ENCODE data around the gene STK39.

DNA sequence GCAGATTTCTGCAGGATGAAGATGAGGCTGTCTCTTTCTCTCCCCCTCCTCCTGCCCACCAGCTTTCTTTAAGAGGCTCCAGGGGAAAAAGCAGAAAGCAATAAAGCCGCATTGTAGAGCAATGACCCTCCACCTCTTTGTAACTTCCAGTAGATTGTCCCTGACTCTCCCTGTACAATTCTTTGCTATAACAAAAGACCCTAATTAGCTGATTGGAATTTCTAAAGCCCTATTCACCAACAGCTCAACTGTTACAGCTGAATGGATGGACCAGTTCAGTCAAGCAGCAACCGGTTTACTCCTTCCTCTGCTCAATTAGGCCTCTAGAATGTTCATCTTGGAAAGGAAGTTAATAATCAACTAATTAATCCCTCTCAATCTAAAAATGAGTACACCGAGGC, 301.0 kb downstream of the STK39 start:
- TF ChIP-seq POLR2AphosphoS5 (IDR thresholded peaks at IDR 0.05) (no peak), EZH2 (IDR thresholded peaks at IDR 0.05; ENCODE audit: borderline replicate concordance, insufficient read depth, low read length, poor library complexity, severe bottlenecking) (no peak), RAD21 (conservative IDR thresholded peaks at IDR 0.05) (no peak), EP300 (conservative IDR thresholded peaks at IDR 0.05; ENCODE audit: poor library complexity, severe bottlenecking) (no peak)
- TF ChIP-seq, protein P1, sequence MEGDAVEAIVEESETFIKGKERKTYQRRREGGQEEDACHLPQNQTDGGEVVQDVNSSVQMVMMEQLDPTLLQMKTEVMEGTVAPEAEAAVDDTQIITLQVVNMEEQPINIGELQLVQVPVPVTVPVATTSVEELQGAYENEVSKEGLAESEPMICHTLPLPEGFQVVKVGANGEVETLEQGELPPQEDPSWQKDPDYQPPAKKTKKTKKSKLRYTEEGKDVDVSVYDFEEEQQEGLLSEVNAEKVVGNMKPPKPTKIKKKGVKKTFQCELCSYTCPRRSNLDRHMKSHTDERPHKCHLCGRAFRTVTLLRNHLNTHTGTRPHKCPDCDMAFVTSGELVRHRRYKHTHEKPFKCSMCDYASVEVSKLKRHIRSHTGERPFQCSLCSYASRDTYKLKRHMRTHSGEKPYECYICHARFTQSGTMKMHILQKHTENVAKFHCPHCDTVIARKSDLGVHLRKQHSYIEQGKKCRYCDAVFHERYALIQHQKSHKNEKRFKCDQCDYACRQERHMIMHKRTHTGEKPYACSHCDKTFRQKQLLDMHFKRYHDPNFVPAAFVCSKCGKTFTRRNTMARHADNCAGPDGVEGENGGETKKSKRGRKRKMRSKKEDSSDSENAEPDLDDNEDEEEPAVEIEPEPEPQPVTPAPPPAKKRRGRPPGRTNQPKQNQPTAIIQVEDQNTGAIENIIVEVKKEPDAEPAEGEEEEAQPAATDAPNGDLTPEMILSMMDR (IDR thresholded peaks at IDR 0.05; ENCODE audit: poor library complexity, severe bottlenecking) = no peak
- TF ChIP-seq, protein P2, sequence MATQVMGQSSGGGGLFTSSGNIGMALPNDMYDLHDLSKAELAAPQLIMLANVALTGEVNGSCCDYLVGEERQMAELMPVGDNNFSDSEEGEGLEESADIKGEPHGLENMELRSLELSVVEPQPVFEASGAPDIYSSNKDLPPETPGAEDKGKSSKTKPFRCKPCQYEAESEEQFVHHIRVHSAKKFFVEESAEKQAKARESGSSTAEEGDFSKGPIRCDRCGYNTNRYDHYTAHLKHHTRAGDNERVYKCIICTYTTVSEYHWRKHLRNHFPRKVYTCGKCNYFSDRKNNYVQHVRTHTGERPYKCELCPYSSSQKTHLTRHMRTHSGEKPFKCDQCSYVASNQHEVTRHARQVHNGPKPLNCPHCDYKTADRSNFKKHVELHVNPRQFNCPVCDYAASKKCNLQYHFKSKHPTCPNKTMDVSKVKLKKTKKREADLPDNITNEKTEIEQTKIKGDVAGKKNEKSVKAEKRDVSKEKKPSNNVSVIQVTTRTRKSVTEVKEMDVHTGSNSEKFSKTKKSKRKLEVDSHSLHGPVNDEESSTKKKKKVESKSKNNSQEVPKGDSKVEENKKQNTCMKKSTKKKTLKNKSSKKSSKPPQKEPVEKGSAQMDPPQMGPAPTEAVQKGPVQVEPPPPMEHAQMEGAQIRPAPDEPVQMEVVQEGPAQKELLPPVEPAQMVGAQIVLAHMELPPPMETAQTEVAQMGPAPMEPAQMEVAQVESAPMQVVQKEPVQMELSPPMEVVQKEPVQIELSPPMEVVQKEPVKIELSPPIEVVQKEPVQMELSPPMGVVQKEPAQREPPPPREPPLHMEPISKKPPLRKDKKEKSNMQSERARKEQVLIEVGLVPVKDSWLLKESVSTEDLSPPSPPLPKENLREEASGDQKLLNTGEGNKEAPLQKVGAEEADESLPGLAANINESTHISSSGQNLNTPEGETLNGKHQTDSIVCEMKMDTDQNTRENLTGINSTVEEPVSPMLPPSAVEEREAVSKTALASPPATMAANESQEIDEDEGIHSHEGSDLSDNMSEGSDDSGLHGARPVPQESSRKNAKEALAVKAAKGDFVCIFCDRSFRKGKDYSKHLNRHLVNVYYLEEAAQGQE (IDR thresholded peaks at IDR 0.05; ENCODE audit: borderline replicate concordance) = no peak
